H1 (cell line): Measurements from ENCODE around the gene PPP1R12C. TPM values are rescaled to one million over a fixed set of nuclear protein-coding genes. Genes with fewer than 3 reads are reported as not detected.
A peak's percentile ranks its signal among the peaks of the same experiment; 100 is the strongest.

Source experiments
- CTCF ChIA-PET: fragments of 300-600 bp; sonication (Branson Sonifier 250); formaldehyde crosslinking; loops from one replicate; lab custom pipeline; 2021; ENCODE audit not compliant: partially characterized antibody; lab: Charles Lee
- POLR2A ChIA-PET: fragments of 300-600 bp; sonication (Branson Sonifier 250); formaldehyde crosslinking; loops from one replicate; lab custom pipeline; 2021; ENCODE audit warnings: inconsistent platforms; ENCODE audit not compliant: partially characterized antibody; lab: Charles Lee
- DNase-seq, 2 experiments: peaks; one replicate each; pipeline versions ENCODE4 v3.0.0 to v3.0.0-alpha.2; 2010 to 2022; ENCODE audit warnings: low spot score in 2 of 2, low read depth in 1 of 2, mixed read lengths in 1 of 2
- FAIRE-seq: peaks from 2 replicates; lab custom pipeline; 2011; peaks lifted over from hg19 to GRCh38; lab: Jason Lieb, UNC
- H2AFZ ChIP-seq: 2 replicates; pipeline ENCODE4 v1.8.1; 2012; ENCODE audit warnings: low read length, inconsistent platforms
- H2AK5ac ChIP-seq: 2 replicates; pipeline ENCODE4 v1.6.1; 2013; ENCODE audit warnings: low read depth, low read length
- H2BK120ac ChIP-seq: replicated peaks from 2 replicates; pipeline ENCODE3; 2013; ENCODE audit warnings: low read depth, low read length, inconsistent platforms
- H2BK12ac ChIP-seq: 2 replicates; pipeline ENCODE4 v1.6.1; 2013; ENCODE audit warnings: low read depth, low read length
- H2BK15ac ChIP-seq: 2 replicates; pipeline ENCODE4 v1.6.1; 2013; ENCODE audit warnings: low read length
- H2BK20ac ChIP-seq: 2 replicates; pipeline ENCODE4 v1.6.1; 2013; ENCODE audit warnings: low read length
- H2BK5ac ChIP-seq: 2 replicates; pipeline ENCODE4 v1.6.1; 2013; ENCODE audit warnings: low read depth, low read length
- H3K14ac ChIP-seq: 2 replicates; pipeline ENCODE4 v1.6.1; 2013; ENCODE audit warnings: inconsistent platforms; ENCODE audit not compliant: insufficient read length
- H3K18ac ChIP-seq: 2 replicates; pipeline ENCODE4 v1.6.1; 2013; ENCODE audit warnings: low read length; ENCODE audit errors: extremely low read depth
- H3K23ac ChIP-seq: 2 replicates; pipeline ENCODE4 v1.6.1; 2013; ENCODE audit warnings: inconsistent platforms; ENCODE audit not compliant: insufficient read length
- H3K23me2 ChIP-seq: 2 replicates; pipeline ENCODE4 v1.6.1; 2013; ENCODE audit warnings: low read depth, low read length
- H3K27ac ChIP-seq: 2 replicates; pipeline ENCODE4 v1.6.1; 2011; ENCODE audit warnings: low read depth, low read length, inconsistent platforms
- H3K27me3 ChIP-seq, 4 experiments: replicated peaks in 1 of 4; 1 replicate in 1 of 4; 2 replicates in 3 of 4; pipeline versions ENCODE4 v1.6.1 to v1.8.1; 2011 to 2013; ENCODE audit warnings: low read length in 3 of 4, mild to moderate bottlenecking in 3 of 4, inconsistent platforms in 2 of 4, mixed read lengths in 2 of 4, moderate library complexity in 1 of 4; ENCODE audit not compliant: control insufficient read depth in 3 of 4, insufficient read depth in 3 of 4; ENCODE audit errors: extremely low read depth in 1 of 4
- H3K36me3 ChIP-seq, 4 experiments: 2 replicates each; pipeline versions ENCODE4 v1.6.1 to v1.8.1; 2011 to 2013; ENCODE audit warnings: mild to moderate bottlenecking in 4 of 4, low read length in 3 of 4, moderate library complexity in 2 of 4, control low read depth in 1 of 4, inconsistent platforms in 1 of 4; ENCODE audit not compliant: insufficient read depth in 4 of 4, control insufficient read depth in 2 of 4
- H3K4ac ChIP-seq: replicated peaks from 2 replicates; pipeline ENCODE3; 2013; ENCODE audit warnings: low read length, low read depth, mixed read lengths, inconsistent platforms; ENCODE audit not compliant: insufficient read length
- H3K4me1 ChIP-seq, 4 experiments: replicated peaks in 1 of 4; 1 replicate in 1 of 4; 2 replicates in 3 of 4; pipeline versions ENCODE4 v1.6.1 to v1.8.1; 2011 to 2013; ENCODE audit warnings: low read length in 3 of 4, inconsistent platforms in 2 of 4, mixed read lengths in 1 of 4; ENCODE audit not compliant: insufficient read depth in 4 of 4, control insufficient read depth in 3 of 4
- H3K4me2 ChIP-seq, 2 experiments: 2 replicates each; pipeline versions ENCODE4 v1.6.1 to v1.8.1; 2011 to 2013; ENCODE audit warnings: low read depth in 2 of 2, low read length in 2 of 2, control low read depth in 1 of 2, inconsistent platforms in 1 of 2, mild to moderate bottlenecking in 1 of 2; ENCODE audit not compliant: insufficient read depth in 1 of 2
- H3K4me3 ChIP-seq, 4 experiments: fragments of 200-600, 300-600 bp in 1 of 4; sonication (generic), shearing (Covaris generic), sonication (Bioruptor Twin) in 1 of 4; 2 replicates each; pipeline versions ENCODE4 v1.5.1 to v1.8.1; 2011 to 2016; ENCODE audit warnings: low read length in 4 of 4, low read depth in 3 of 4, control low read depth in 2 of 4, inconsistent platforms in 2 of 4, mild to moderate bottlenecking in 2 of 4, mixed read lengths in 1 of 4, moderate library complexity in 1 of 4; ENCODE audit not compliant: insufficient read depth in 2 of 4; ENCODE audit errors: extremely low read depth in 1 of 4
- H3K56ac ChIP-seq: replicated peaks from 2 replicates; pipeline ENCODE3; 2013; ENCODE audit warnings: low read depth, mild to moderate bottlenecking, mixed read lengths, low read length, inconsistent platforms; ENCODE audit not compliant: insufficient read length
- H3K79me1 ChIP-seq: 2 replicates; pipeline ENCODE4 v1.6.1; 2013; ENCODE audit warnings: low read depth, low read length, control low read depth
- H3K79me2 ChIP-seq, 2 experiments: 2 replicates each; pipeline versions ENCODE4 v1.6.1 to v1.8.1; 2012 to 2013; ENCODE audit warnings: low read length in 2 of 2, mild to moderate bottlenecking in 2 of 2, inconsistent platforms in 1 of 2; ENCODE audit not compliant: insufficient read depth in 2 of 2, control insufficient read depth in 1 of 2
- H3K9ac ChIP-seq, 4 experiments: replicated peaks in 1 of 4; 1 replicate in 1 of 4; 2 replicates in 3 of 4; pipeline versions ENCODE4 v1.6.1 to v1.8.1; 2011 to 2013; ENCODE audit warnings: low read depth in 3 of 4, low read length in 3 of 4, control low read depth in 2 of 4, mild to moderate bottlenecking in 2 of 4, moderate library complexity in 2 of 4, inconsistent platforms in 1 of 4; ENCODE audit errors: extremely low read depth in 1 of 4
- H3K9me3 ChIP-seq, 2 experiments: 2 replicates each; pipeline versions ENCODE4 v1.6.1 to v1.8.1; 2012 to 2013; ENCODE audit warnings: mild to moderate bottlenecking in 2 of 2, moderate library complexity in 2 of 2, control low read depth in 1 of 2, inconsistent platforms in 1 of 2, low read depth in 1 of 2, low read length in 1 of 2, mixed read lengths in 1 of 2; ENCODE audit not compliant: insufficient read depth in 2 of 2
- H4K20me1 ChIP-seq, 2 experiments: replicated peaks in 1 of 2; 2 replicates each; pipeline versions ENCODE3 to v1.8.1; 2011 to 2013; ENCODE audit warnings: inconsistent platforms in 2 of 2, low read length in 2 of 2, mild to moderate bottlenecking in 1 of 2; ENCODE audit not compliant: insufficient read depth in 2 of 2, control insufficient read depth in 1 of 2
- H4K5ac ChIP-seq: 2 replicates; pipeline ENCODE4 v1.6.1; 2013; ENCODE audit warnings: low read length, low read depth, mixed read lengths, inconsistent platforms; ENCODE audit not compliant: insufficient read length
- H4K8ac ChIP-seq: 2 replicates; pipeline ENCODE4 v1.8.0; 2013; ENCODE audit warnings: mild to moderate bottlenecking, moderate library complexity, low read length, inconsistent platforms; ENCODE audit not compliant: insufficient read depth; ENCODE audit errors: extremely low read depth
- H4K91ac ChIP-seq: replicated peaks from 2 replicates; pipeline ENCODE3; 2013; ENCODE audit warnings: low read length, mixed read lengths, inconsistent platforms; ENCODE audit not compliant: insufficient read length
- CREB1 ChIP-seq: IDR thresholded peaks from 2 replicates; pipeline ENCODE4 v1.6.1; 2012; ENCODE audit warnings: inconsistent platforms
- KDM5A ChIP-seq: fragments of 200-600 bp; IDR thresholded peaks from 2 replicates; pipeline ENCODE4 v1.7.1; 2012; ENCODE audit warnings: mild to moderate bottlenecking, low read length, inconsistent platforms, mixed read lengths
- NANOG ChIP-seq: IDR thresholded peaks from 2 replicates; pipeline ENCODE4 v1.6.1; 2011; ENCODE audit warnings: low read length, low read depth, mild to moderate bottlenecking, inconsistent platforms; ENCODE audit not compliant: insufficient read depth, poor library complexity, severe bottlenecking
- RAD21 ChIP-seq, 2 experiments: IDR thresholded peaks in 1 of 2; conservative IDR thresholded peaks in 1 of 2; 2 replicates each; pipeline ENCODE4 v1.6.1; 2011; ENCODE audit warnings: low read depth in 2 of 2, low read length in 2 of 2, improper control_type of control experiment in 1 of 2, inconsistent platforms in 1 of 2, mild to moderate bottlenecking in 1 of 2, moderate library complexity in 1 of 2
- RFX5 ChIP-seq: IDR thresholded peaks from 2 replicates; pipeline ENCODE4 v1.6.1; 2011; ENCODE audit warnings: low read depth, low read length, improper control_type of control experiment, borderline replicate concordance
- SAP30 ChIP-seq: fragments of 300-600 bp; sonication (generic); IDR thresholded peaks from 2 replicates; pipeline ENCODE4 v1.7.1; 2012; ENCODE audit warnings: low read length, moderate library complexity, mild to moderate bottlenecking, inconsistent platforms; ENCODE audit not compliant: insufficient read depth, insufficient replicate concordance
- WGBS, 2 experiments: shearing (Covaris generic) in 1 of 2; methylation state at CpG; one replicate each; pipeline versions ENCODE4 v1.1.6 to v1.1.7; 2013 to 2015; ENCODE audit warnings: low lambda C conversion rate in 2 of 2, mixed read lengths in 2 of 2, inconsistent platforms in 1 of 2, low coverage in 1 of 2, missing lambda C conversion rate in 1 of 2; ENCODE audit not compliant: insufficient replicate concordance in 2 of 2, insufficient coverage in 1 of 2, insufficient read length in 1 of 2; ENCODE audit errors: extremely low coverage in 1 of 2, missing lambda C conversion rate in 1 of 2; 5-methylcytosine and 5-hydroxymethylcytosine counted together
- polyA plus RNA-seq, 7 experiments: library from polyadenylated mRNA; depleted of rRNA in 3 of 7; stranded (reverse) in 5 of 7; unstranded in 2 of 7; fragments of >200 nt in 5 of 7; fragments of 200-250 nt in 2 of 7; gene quantifications; 1 replicate in 5 of 7; 2 replicates in 1 of 7; 4 replicates in 1 of 7; pipeline versions ENCODE4 v1.2.1 to v1.2.3, GENCODE V29; 2011 to 2013; ENCODE audit warnings: missing spikeins in 2 of 7, mixed read lengths in 2 of 7
- total RNA-seq: library from RNA; stranded (reverse); fragmentation: NEBNext Ultra II Directional; extraction: Animal tissue kit (Norgen Biotek cat#: 25700); gene quantifications from 2 replicates; pipeline ENCODE4 v1.2.1, GENCODE V29; 2021
- TF ChIP-seq, protein P1 (sequence below), 3 experiments: IDR thresholded peaks; 1 replicate in 2 of 3; 2 replicates in 1 of 3; pipeline versions ENCODE4 v1.5.1 to v1.6.1; 2011; ENCODE audit warnings: low read length in 3 of 3, mild to moderate bottlenecking in 3 of 3, inconsistent platforms in 2 of 3, low read depth in 1 of 3, moderate library complexity in 1 of 3; ENCODE audit not compliant: insufficient read depth in 1 of 3; ENCODE audit errors: control extremely low read depth in 1 of 3

Gene PPP1R12C
- total and polyA plus RNA-seq, 2 of the 8 experiments (the other 6 are each of a cell fraction or from before 2014, with no cell fraction given) = 31.7 to 71.5 TPM

- CTCF ChIA-PET = interaction anchor here (0.6 to 3.0 kb wide), 15 partner anchors 8 to 314 kb away, joined by 3 to 26 read pairs (median 3); partner anchors contain the start of gene TNNI3
- FAIRE-seq = no peak
Observed at GRCh38 chr19:55099557-55100506, 17.6 kb downstream of the PPP1R12C start.

More at GRCh38 chr19:55099557-55100506, 17.6 kb downstream of the PPP1R12C start:
- DNase-seq = peak in 1 of 2 experiments; percentile 67
- Histone ChIP-seq H4K5ac (no peak overlapping the region), H4K20me1 (peaks cover 16% of the 10 kb centered on the region in 2 experiments), H2BK15ac (no peak overlapping the region), H2BK120ac (no peak overlapping the region), H3K56ac (no peak overlapping the region), H2AK5ac (no peak overlapping the region), H3K4me1 (peaks cover 0 to 14% (median 9%) of the 10 kb centered on the region in 4 experiments; a peak in 6 of 7 replicates), H2BK5ac (no peak overlapping the region), H3K36me3 (peaks cover 0 to 2% (median 0%) of the 10 kb centered on the region in 4 experiments; a peak in 1 of 8 replicates), H3K9ac (no peak overlapping the region; a peak in 1 of 7 replicates), H3K9me3 (peaks cover 2 to 4% of the 10 kb centered on the region in 2 experiments; a peak in 2 of 4 replicates), H3K4ac (no peak overlapping the region), H3K23ac (no peak overlapping the region), H2BK12ac (no peak overlapping the region), H3K18ac (no peak overlapping the region), H2BK20ac (no peak overlapping the region), H3K23me2 (no peaks in the 10 kb centered on the region), H2AFZ (no peak overlapping the region), H3K4me2 (no peak overlapping the region), H4K8ac (no peak overlapping the region), H3K79me1 (peaks cover 3% of the 10 kb centered on the region; the same call in 1 of the 2 replicates), H3K14ac (no peak overlapping the region), H3K27ac (no peak overlapping the region), H4K91ac (no peak overlapping the region), H3K4me3 (no peak overlapping the region), H3K79me2 (no peaks in the 10 kb centered on the region), H3K27me3 (0 out of 7 replicates have a peak, but pooled peaks cover 0 to 3% (median 0%) of the 10 kb centered on the region in 4 experiments)
- no peak for TF ChIP-seq KDM5A
- no peak for TF ChIP-seq RFX5
- TF ChIP-seq SAP30 = no peak
- TF ChIP-seq CREB1 = no peak
- TF ChIP-seq, protein P1, sequence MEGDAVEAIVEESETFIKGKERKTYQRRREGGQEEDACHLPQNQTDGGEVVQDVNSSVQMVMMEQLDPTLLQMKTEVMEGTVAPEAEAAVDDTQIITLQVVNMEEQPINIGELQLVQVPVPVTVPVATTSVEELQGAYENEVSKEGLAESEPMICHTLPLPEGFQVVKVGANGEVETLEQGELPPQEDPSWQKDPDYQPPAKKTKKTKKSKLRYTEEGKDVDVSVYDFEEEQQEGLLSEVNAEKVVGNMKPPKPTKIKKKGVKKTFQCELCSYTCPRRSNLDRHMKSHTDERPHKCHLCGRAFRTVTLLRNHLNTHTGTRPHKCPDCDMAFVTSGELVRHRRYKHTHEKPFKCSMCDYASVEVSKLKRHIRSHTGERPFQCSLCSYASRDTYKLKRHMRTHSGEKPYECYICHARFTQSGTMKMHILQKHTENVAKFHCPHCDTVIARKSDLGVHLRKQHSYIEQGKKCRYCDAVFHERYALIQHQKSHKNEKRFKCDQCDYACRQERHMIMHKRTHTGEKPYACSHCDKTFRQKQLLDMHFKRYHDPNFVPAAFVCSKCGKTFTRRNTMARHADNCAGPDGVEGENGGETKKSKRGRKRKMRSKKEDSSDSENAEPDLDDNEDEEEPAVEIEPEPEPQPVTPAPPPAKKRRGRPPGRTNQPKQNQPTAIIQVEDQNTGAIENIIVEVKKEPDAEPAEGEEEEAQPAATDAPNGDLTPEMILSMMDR (IDR thresholded peaks at IDR 0.05; ENCODE audit: control extremely low read depth in 1 of 3, insufficient read depth in 1 of 3, low read depth in 1 of 3, low read length in 3 of 3) = peak; percentile 42 to 55 (median 54)
- TF ChIP-seq NANOG = no peak
- peak; percentile 64 to 73 for TF ChIP-seq RAD21 (IDR thresholded peaks at IDR 0.05 in 1 of 2, conservative IDR thresholded peaks at IDR 0.05 in 1 of 2; ENCODE audit: low read depth in 2 of 2, low read length in 2 of 2)
- POLR2A ChIA-PET = interaction anchor here (0.5 to 1.4 kb wide), 6 partner anchors 11 to 34 kb away, joined by 3 to 4 read pairs (median 3); no protein-coding TSS in a partner anchor
- WGBS, 2 experiments = 87% methylated on average over 27 of the region's 27 CpGs; no CpG with 5 or more reads in 1 of the 2 experiments
